ENCODE data around the gene BCAS1. TPM values are rescaled to one million over a fixed set of nuclear protein-coding genes. Genes with fewer than 3 reads are reported as not detected.
"Not testable (repeated sequence)": the region's sequence is repeated elsewhere in the genome, so short reads cannot be mapped to it uniquely, and the experiment has no call there.

BCAS1 gene
- total RNA-seq, 2 donors from 2014 or later, result 2.1 TPM; not detected in 1

GRCh38 chr20:53935344-53936084 is 134.9 kb downstream of the BCAS1 start:
- no peak for ATAC-seq
- WGBS, 2 donors, result 68 to 72% methylated on average over 5 of the region's 5 CpGs
- H3K27ac ChIP-seq, result peak overlapping the region in 1 of 4 donors; percentile 62
- H3K27me3 ChIP-seq, result no peaks in the 10 kb centered on the region
- intact Hi-C loops (cut with DNase I), result no loop called here
- DNase-seq, result no peak
- H3K4me3 ChIP-seq, result no peak overlapping the region
- no peaks in the 10 kb centered on the region for H3K36me3 ChIP-seq (replicated peaks in 1 of 2; ENCODE audit: insufficient read depth in 1 of 2, low read depth in 2 of 2)
- TF ChIP-seq POLR2A (IDR thresholded peaks at IDR 0.05) (no peak), CTCF (IDR thresholded peaks at IDR 0.05) (no peak)
- peaks cover 13% of the 10 kb centered on the region for H3K4me1 ChIP-seq
- no peaks in the 10 kb centered on the region for H3K9me3 ChIP-seq

GRCh38 chr20:53934421-53935343 is 135.7 kb downstream of the BCAS1 start:
- no peaks in the 10 kb centered on the region for H3K9me3 ChIP-seq
- ATAC-seq (no peak), DNase-seq (peak in 1 of 4 donors; percentile 45)
- H3K27ac ChIP-seq, result peak overlapping the region in 1 of 4 donors; percentile 62
- no peaks in the 10 kb centered on the region for H3K36me3 ChIP-seq (replicated peaks in 1 of 2; ENCODE audit: insufficient read depth in 1 of 2, low read depth in 2 of 2)
- no peak overlapping the region for H3K4me3 ChIP-seq
- TF ChIP-seq POLR2A (IDR thresholded peaks at IDR 0.05) (no peak), CTCF (IDR thresholded peaks at IDR 0.05) (no peak)
- intact Hi-C loops (cut with DNase I), result no loop called here
- H3K4me1 ChIP-seq, result peaks cover 6% of the 10 kb centered on the region
- WGBS, 2 donors, result 59 to 63% methylated on average over 6 of the region's 6 CpGs
- H3K27me3 ChIP-seq, result no peaks in the 10 kb centered on the region

- WGBS, 2 donors, result 59 to 77% methylated on average over 2 of the region's 2 CpGs
- no peaks in the 10 kb centered on the region for H3K9me3 ChIP-seq
- DNase-seq (no peak), ATAC-seq (no peak)
- intact Hi-C loops (cut with DNase I), result no loop called here
- no peak for TF ChIP-seq CTCF (IDR thresholded peaks at IDR 0.05)
- TF ChIP-seq POLR2A (IDR thresholded peaks at IDR 0.05), result no peak
- no peaks in the 10 kb centered on the region for H3K36me3 ChIP-seq (replicated peaks in 1 of 2; ENCODE audit: insufficient read depth in 1 of 2, low read depth in 2 of 2)
- no peak overlapping the region for H3K4me3 ChIP-seq
- H3K27ac ChIP-seq, result no peak overlapping the region
- H3K27me3 ChIP-seq, result no peaks in the 10 kb centered on the region
- no peaks in the 10 kb centered on the region for H3K4me1 ChIP-seq
Measured at GRCh38 chr20:53933232-53933846, 137.1 kb downstream of the BCAS1 start.

- WGBS, 2 donors, result 85 to 91% methylated on average over 5 of the region's 5 CpGs
- H3K27ac ChIP-seq; H3K36me3 ChIP-seq (replicated peaks in 1 of 2; ENCODE audit: insufficient read depth in 1 of 2, low read depth in 2 of 2); ATAC-seq; H3K9me3 ChIP-seq; DNase-seq; H3K4me3 ChIP-seq; H3K27me3 ChIP-seq; intact Hi-C loops (cut with DNase I); H3K4me1 ChIP-seq: not testable (repeated sequence)
Measured at GRCh38 chr20:53932655-53933192, 137.7 kb downstream of the BCAS1 start.

- ATAC-seq, result no peak
- Histone ChIP-seq H3K27me3 (no peaks in the 10 kb centered on the region), H3K9me3 (no peaks in the 10 kb centered on the region), H3K27ac (no peak overlapping the region), H3K36me3 (replicated peaks in 1 of 2; ENCODE audit: insufficient read depth in 1 of 2, low read depth in 2 of 2) (no peaks in the 10 kb centered on the region), H3K4me1 (peaks cover 3% of the 10 kb centered on the region), H3K4me3 (no peak overlapping the region)
- TF ChIP-seq CTCF (IDR thresholded peaks at IDR 0.05) (no peak), POLR2A (IDR thresholded peaks at IDR 0.05) (no peak)
- 37 to 43% methylated on average over 1 of the region's 1 CpG for WGBS, 2 donors
- intact Hi-C loops (cut with DNase I), result no loop called here
- no peak for DNase-seq
Measured at GRCh38 chr20:53931597-53931996, 138.8 kb downstream of the BCAS1 start.

Measured in body of pancreas (tissue), 4 donors.